Activated CD4-positive, alpha-beta T cell treated with anti-CD3 and anti-CD28 coated beads for 48 hours (primary cell): ENCODE results near the gene MT1X.

Experiments used
- DNase-seq: peaks from one replicate; pipeline ENCODE4 v3.0.0-alpha.2; 2020

MT1X gene

DNA sequence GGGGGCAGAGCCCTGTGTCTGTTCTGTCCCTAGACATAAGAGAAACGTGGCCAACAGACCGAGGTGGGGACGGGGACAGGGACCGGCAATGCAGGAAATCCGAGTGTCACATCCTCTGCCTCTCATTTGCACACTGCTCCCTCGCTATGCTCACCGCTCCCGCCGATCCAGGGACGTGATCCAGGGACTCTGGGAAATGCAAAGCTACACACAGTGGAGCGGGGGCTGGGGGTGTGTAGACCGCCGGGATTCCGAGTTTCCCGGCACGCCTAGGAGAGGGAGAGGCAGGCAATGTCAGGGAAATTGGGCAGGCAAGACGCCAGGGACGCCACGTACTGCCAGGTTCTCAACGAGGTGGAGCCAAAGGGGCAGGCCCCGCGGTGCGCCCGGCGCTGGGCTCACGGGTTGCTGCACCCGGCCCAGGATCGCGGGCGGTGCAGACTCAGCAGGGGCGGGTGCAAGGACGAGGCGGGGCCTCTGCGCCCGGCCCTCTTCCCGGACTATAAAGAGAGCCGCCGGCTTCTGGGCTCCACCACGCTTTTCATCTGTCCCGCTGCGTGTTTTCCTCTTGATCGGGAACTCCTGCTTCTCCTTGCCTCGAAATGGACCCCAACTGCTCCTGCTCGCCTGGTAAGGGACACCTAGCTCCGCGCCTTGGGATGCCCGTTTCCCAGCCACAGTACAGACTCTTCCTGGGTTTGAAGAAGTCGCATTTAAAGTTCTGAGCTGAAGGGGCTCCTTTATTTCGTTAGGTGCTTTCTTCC lies at the start of gene MT1X:
Gene MT1X (plus strand): TSS at position 532 of the 764 bp plus-strand sequence. CDS start 71 bp downstream, at position 603.
- peak; percentile 95 for DNase-seq

DNA sequence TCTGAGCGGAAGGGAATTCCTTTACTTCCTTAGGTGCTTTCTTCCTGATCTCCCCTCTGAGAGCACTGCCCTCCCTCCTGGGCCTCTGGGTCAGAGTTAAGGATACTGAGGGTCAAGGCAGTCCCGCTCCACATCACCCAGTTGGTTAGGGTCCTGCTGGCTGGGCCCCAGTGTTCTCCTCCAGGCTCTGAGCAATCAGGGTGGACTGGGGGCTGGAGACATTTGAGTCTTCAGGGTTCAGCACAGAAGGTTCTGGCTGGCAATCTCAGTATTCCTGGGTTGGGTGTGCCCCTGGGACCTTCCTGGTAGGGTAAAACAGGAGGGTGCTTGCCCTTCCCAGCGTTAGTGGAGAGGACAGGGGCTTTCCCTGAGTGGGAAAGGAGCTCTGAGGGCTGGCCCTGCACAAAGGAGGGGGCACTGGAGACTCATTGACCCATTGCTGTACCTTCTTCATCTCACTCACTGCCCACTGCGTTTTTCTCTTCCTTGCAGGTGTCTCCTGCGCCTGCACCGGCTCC lies 49.4 kb upstream of the MT1X start:
- DNase-seq, result no peak

DNA sequence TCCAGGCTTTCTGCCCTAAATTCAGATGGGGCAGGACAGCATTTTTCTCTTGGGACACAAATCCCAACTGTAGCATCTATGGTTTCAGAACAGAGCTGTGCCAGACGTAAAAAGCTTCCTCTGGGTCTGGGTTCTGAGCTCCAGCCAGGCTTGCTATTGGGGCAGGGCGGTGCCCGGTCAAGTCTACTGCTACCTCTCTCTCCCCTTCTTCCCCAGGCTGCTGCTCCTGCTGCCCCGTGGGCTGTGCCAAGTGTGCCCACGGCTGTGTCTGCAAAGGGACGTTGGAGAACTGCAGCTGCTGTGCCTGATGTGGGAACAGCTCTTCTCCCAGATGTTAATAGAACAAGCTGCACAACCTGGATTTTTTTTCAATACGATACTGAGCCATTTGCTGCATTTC lies 48.7 kb upstream of the MT1X start:
- no peak for DNase-seq

- no peak for DNase-seq
Measured at GRCh38 chr16:56634715-56635440, 47.4 kb upstream of the MT1X start.

DNA sequence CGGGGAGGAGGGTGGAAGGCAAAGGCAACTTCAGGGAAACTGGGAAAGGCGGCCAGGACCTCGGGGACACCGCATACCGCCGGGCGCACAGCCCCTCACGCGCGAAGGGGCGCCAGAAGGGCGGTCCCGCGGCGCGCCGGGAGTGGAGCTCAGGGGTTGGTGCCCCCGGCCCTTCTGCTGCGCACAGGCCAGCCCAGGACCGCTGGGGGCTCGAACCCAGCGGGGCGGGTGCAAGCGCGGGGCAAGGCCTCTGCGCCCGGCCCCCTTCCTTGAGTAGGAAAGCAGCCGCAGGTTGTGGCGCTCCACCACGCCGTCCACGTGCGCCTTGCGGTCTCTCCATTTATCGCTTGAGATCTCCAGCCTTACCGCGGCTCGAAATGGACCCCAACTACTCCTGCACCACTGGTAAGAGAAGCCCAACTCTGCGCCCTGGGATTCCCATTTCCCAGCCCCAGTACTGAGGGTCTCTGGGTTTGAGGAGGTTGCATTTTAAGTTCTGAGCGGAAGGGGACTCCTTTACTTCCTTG lies 46.8 kb upstream of the MT1X start:
- DNase-seq, result no peak

DNA sequence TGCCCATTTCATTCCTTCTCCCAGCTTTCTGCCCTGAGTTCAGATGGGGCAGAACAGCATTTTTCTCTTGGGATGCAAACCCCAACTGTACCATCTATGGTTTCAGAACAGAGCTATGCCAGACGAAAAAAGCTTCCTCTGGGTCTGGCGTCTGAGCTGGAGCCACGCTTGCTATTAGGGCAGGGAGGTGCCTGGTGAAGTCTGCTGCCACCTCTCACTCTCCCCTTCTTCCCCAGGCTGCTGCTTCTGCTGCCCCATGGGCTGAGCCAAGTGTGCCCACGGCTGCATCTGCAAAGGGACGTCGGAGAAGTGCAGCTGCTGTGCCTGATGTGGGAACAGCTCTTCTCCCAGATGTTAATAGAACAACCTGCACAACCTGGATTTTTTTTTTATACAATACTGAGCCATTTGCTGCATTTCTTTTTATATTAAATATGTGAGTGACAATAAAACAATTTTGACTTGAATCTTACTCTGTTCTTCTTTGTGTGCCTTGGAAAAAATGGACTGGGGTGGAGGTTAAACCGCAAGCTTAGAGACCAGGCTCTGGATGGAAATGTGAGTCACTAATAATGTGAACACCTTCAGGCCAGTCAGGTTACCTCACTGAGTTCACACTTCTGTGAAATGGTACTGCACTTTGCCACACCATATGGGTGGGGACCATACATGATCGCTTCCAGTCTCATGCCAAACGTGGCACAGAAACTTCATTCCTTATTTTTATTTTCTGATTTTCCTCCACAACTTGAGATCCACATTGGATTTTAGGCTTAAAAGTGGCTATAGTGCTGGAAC lies 45.5 kb upstream of the MT1X start:
- no peak for DNase-seq

- no peak for DNase-seq
Measured at GRCh38 chr16:56637814-56638750, 44.2 kb upstream of the MT1X start, which contains the start of gene MT1A. MT1A (plus strand) TSS chr16:56638666; CDS start chr16:56638739, 73 bp downstream.

DNA sequence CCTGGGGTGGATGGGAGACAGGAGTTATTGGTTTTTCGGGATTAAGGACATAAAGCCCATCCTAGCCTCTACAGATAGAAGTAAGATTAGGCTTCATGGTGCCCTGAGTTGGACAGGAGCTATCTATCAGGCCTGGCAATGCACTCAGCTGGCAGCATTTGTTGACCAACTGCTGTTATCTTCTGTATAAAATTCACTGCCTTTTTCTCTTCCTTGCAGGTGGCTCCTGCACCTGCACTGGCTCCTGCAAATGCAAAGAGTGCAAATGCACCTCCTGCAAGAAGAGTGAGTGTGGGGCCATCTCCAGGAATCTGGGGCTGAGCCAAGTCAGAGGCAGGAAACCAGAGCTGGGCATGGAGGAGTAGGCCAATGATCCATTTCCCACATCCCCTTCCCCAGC lies 43.2 kb upstream of the MT1X start:
- DNase-seq, result no peak

GRCh38 chr16:56640076-56640475 lies 42.2 kb upstream of the MT1X start:
- DNase-seq, result no peak

- DNase-seq, result no peak
Measured at GRCh38 chr16:56641166-56641565, 41.1 kb upstream of the MT1X start.

- DNase-seq, result peak; percentile 85
Measured at GRCh38 chr16:56643080-56643778, 39.0 kb upstream of the MT1X start.

DNA sequence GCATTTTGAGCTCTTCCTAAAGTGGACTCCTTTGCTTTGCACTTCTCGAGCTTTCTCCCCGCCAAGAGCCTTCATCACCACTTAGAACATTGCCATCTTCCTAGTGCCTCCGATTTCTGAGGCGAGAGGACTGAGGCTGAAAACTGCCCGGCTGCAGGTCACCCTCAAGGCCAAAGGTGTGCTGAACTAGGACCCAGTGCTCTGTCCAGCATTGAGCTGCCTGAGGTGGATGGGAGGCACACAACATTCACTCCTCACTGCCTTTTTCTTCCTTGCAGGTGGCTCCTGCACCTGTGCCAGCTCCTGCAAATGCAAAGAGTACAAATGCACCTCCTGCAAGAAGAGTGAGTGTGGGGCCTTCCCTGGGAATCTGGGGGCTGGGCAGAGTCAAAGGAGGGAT lies 38.4 kb upstream of the MT1X start:
- DNase-seq, result no peak

DNA sequence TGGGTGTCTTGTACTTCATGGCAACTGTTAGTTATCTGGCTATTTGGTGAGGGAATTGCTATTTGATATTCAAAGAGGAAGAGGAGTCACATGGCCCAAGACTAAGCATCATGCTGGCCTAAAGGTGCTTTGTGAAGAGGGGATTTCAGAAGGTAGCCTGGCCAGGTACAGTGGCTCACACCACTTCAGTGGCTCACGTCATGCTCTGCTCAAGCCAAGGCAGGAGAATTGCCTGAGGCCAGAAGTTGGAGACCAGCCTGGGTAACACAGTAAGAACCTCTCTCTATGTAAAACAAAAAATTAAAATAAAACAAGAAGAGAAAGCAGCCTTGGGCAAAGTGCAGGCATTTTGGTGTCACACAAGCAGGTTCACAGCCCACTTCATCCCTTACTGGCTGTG lies 37.0 kb upstream of the MT1X start:
- no peak for DNase-seq

- DNase-seq, result no peak
Measured at GRCh38 chr16:56645838-56646237, 36.4 kb upstream of the MT1X start.

DNA sequence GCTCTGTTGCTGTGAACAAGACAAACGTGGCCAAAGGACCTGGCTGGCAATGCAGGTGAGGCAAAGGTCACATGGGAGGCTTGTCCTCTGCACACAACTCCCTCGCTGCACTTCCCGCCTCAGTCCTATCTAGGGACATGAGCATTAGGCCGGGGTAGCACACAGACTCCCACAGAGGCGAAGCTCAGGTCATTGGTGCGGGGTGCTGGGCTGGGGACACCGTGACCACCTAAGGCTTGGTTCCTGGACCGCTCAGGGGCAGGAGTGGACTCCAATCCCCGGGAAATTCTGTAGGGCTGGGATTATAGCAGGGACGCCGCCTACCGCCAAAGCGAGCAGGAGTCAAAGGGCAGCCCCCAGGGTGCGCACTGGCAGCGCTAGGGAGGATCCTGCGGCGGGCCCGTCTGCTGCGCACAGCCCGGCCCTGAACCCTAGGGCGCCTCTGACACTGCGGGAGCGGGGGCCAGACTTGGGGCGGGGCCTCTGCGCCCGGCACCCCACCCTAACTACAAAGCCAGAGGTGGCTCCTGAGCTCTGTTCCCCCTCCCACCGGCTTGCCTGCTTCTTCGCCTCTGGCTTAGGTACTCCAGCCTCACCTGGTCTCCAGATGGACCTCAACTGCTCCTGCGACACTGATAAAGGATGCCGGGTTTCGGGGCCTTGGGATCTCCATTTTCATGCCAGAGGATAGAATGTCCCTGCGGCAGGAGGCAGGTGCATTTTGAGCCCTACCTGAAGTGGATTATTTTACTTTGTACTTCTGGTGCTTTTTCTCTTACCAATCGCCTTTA lies 34.4 kb upstream of the MT1X start:
- no peak for DNase-seq

- no peak for DNase-seq
Measured at GRCh38 chr16:56649271-56649670, 33.0 kb upstream of the MT1X start.

DNA sequence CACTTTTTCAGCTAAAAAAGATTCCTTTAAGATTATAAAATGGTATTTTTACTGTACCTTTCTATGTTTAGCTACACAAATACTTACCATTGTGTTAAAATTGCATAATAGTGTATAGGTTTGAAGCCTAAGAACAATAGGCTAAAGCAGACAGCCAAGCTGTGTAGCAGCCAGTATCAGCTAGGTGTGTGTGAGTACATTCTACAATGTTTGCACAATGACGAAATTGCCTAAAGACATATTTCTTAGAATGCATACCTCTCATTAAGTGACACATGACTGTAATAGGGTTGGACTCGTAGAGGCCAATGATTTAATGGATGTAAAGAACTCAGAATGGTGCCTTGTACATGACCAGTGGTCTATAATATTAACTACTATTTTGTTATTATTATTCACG lies 32.5 kb upstream of the MT1X start:
- DNase-seq, result no peak

DNA sequence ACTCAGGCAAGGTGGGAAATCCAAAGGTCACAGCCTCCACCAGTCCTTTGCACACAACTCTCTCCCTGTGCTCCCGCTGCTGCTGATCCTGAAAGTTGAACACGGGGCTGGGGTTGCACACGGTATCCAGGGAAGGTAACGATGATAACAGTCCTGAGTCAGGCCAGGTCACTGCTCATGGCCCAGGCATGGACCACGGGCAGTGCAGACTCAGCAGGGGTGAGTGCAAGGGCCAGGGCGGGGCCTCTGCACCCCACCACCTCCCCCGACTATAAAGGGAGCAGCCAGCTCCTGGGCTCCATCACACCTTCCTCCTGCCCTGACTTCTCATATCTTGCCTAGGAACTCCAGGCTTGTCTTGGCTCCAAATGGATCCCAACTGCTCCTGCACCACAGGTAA lies 30.7 kb upstream of the MT1X start, which contains the start of gene MT1B:
Gene MT1B (plus strand): TSS at position 301 of the 400 bp plus-strand sequence. CDS start 68 bp downstream, at position 369.
- no peak for DNase-seq

- no peak for DNase-seq
Measured at GRCh38 chr16:56652600-56652999, 29.7 kb upstream of the MT1X start.

GRCh38 chr16:56653218-56653617 lies 29.1 kb upstream of the MT1X start:
- no peak for DNase-seq
